WTC11 (cell line): ENCODE measurements around the gene ZNF440.

Source experiments
- JUN ChIP-seq: sonication (generic); formaldehyde crosslinking; IDR thresholded peaks from 2 replicates; pipeline ENCODE4 v1.8.0; 2023; ENCODE audit warnings: mild to moderate bottlenecking, missing genetic modification reagents
- NFYB ChIP-seq: sonication (generic); formaldehyde crosslinking; conservative IDR thresholded peaks from 2 replicates; pipeline ENCODE4 v1.8.0; 2022; ENCODE audit warnings: low read depth, missing genetic modification reagents
- NR2C2 ChIP-seq: sonication (generic); formaldehyde crosslinking; IDR thresholded peaks from 2 replicates; pipeline ENCODE4 v1.8.0; 2022; ENCODE audit warnings: mild to moderate bottlenecking, missing genetic modification reagents
- SP1 ChIP-seq: sonication (generic); formaldehyde crosslinking; conservative IDR thresholded peaks from 2 replicates; pipeline ENCODE4 v1.8.1; 2022; ENCODE audit warnings: missing genetic modification reagents
- ZNF138 ChIP-seq: sonication (generic); formaldehyde crosslinking; conservative IDR thresholded peaks from 2 replicates; pipeline ENCODE4 v1.8.1; 2022; ENCODE audit warnings: mild to moderate bottlenecking, moderate library complexity, missing genetic modification reagents
- ZNF317 ChIP-seq: sonication (generic); formaldehyde crosslinking; IDR thresholded peaks from 2 replicates; pipeline ENCODE4 v1.8.1; 2023; ENCODE audit warnings: low read depth, mild to moderate bottlenecking, moderate library complexity, missing genetic modification reagents, borderline replicate concordance
- TF ChIP-seq, protein P1 (sequence below): sonication (generic); formaldehyde crosslinking; IDR thresholded peaks from 2 replicates; pipeline ENCODE4 v1.8.0; 2022; ENCODE audit warnings: mild to moderate bottlenecking, missing genetic modification reagents
- TF ChIP-seq, protein P2 (sequence below): fragments of 200-600 bp; IDR thresholded peaks from 2 replicates; pipeline ENCODE4 v1.8.0; 2022; ENCODE audit warnings: antibody characterized with exemption
- TF ChIP-seq, protein P3 (sequence below): sonication (generic); formaldehyde crosslinking; IDR thresholded peaks from 2 replicates; pipeline ENCODE4 v1.8.1; 2022; ENCODE audit warnings: mild to moderate bottlenecking, missing genetic modification reagents, moderate library complexity, borderline replicate concordance
- TF ChIP-seq, protein P4 (sequence below): sonication (generic); formaldehyde crosslinking; IDR thresholded peaks from 2 replicates; pipeline ENCODE4 v1.8.0; 2023; ENCODE audit warnings: missing genetic modification reagents

DNA sequence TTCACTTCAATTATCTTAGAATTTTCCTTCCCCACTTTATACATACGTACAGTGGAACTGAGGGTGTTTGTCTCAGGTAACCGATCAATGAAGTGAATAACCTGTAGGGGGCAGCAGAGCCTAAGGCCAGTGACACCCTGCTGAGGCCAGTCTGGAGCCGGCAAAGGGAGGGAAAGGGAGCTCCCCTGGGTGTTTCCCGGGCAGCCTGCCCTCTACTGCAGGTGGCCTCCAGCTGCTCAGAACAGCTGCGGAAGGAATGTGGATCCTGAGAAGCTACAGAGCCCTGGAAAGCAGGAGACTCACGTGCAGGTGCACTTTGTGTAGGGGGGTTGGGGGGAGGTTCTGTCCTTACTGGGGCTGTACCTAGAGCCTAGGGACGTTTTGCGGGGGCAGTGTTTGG, 16.6 kb upstream of the ZNF440 start:
- TF ChIP-seq, protein P1, sequence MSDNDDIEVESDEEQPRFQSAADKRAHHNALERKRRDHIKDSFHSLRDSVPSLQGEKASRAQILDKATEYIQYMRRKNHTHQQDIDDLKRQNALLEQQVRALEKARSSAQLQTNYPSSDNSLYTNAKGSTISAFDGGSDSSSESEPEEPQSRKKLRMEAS (CRISPR knock-in tag) = no peak; the same call in 1 of the 2 replicates
- TF ChIP-seq, protein P2, sequence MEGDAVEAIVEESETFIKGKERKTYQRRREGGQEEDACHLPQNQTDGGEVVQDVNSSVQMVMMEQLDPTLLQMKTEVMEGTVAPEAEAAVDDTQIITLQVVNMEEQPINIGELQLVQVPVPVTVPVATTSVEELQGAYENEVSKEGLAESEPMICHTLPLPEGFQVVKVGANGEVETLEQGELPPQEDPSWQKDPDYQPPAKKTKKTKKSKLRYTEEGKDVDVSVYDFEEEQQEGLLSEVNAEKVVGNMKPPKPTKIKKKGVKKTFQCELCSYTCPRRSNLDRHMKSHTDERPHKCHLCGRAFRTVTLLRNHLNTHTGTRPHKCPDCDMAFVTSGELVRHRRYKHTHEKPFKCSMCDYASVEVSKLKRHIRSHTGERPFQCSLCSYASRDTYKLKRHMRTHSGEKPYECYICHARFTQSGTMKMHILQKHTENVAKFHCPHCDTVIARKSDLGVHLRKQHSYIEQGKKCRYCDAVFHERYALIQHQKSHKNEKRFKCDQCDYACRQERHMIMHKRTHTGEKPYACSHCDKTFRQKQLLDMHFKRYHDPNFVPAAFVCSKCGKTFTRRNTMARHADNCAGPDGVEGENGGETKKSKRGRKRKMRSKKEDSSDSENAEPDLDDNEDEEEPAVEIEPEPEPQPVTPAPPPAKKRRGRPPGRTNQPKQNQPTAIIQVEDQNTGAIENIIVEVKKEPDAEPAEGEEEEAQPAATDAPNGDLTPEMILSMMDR = peak; percentile 87
- TF ChIP-seq, protein P3, sequence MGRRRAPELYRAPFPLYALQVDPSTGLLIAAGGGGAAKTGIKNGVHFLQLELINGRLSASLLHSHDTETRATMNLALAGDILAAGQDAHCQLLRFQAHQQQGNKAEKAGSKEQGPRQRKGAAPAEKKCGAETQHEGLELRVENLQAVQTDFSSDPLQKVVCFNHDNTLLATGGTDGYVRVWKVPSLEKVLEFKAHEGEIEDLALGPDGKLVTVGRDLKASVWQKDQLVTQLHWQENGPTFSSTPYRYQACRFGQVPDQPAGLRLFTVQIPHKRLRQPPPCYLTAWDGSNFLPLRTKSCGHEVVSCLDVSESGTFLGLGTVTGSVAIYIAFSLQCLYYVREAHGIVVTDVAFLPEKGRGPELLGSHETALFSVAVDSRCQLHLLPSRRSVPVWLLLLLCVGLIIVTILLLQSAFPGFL (CRISPR knock-in tag) = no peak
- TF ChIP-seq, protein P4, sequence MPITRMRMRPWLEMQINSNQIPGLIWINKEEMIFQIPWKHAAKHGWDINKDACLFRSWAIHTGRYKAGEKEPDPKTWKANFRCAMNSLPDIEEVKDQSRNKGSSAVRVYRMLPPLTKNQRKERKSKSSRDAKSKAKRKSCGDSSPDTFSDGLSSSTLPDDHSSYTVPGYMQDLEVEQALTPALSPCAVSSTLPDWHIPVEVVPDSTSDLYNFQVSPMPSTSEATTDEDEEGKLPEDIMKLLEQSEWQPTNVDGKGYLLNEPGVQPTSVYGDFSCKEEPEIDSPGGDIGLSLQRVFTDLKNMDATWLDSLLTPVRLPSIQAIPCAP (CRISPR knock-in tag) = no peak
- TF ChIP-seq NFYB (CRISPR knock-in tag) (no peak), ZNF138 (CRISPR knock-in tag) (no peak), NR2C2 (CRISPR knock-in tag) (no peak), JUN (CRISPR knock-in tag) (no peak), ZNF317 (CRISPR knock-in tag) (no peak), SP1 (CRISPR knock-in tag) (no peak)
